Motor neuron (in vitro differentiated cells): ENCODE results near the gene ATRN. TPM values are rescaled to one million over a fixed set of nuclear protein-coding genes. Genes with fewer than 3 reads are reported as not detected.
A peak's percentile ranks its signal among the peaks of the same experiment; 100 is the strongest.

ENCODE experiments used
- ATAC-seq, 8 experiments: fragments of 200-7000 bp; cut with Tn5 transposase; replicated peaks in 6 of 8; 2 replicates each; pipeline ENCODE4 v1.8.0; 2021; ENCODE audit warnings: mild to moderate bottlenecking in 8 of 8, moderate library complexity in 8 of 8
- H3K27ac ChIP-seq, 2 donors: fragments of 250-450 bp; sonication (Bioruptor Pico); 2 replicates each; pipeline ENCODE4 v1.9.0; 2021; ENCODE audit warnings: antibody characterized with exemption in 2 of 2, mild to moderate bottlenecking in 2 of 2, moderate library complexity in 1 of 2
- H3K4me1 ChIP-seq, 2 donors: fragments of 250-450 bp; sonication (Bioruptor Pico); replicated peaks in 1 of 2; 2 replicates each; pipeline ENCODE4 v1.6.1; 2021; ENCODE audit warnings: antibody characterized with exemption in 2 of 2, mild to moderate bottlenecking in 2 of 2, moderate library complexity in 1 of 2
- H3K4me3 ChIP-seq, 5 donors: fragments of 250-450 bp; sonication (Bioruptor Pico); 2 replicates each; pipeline ENCODE4 v1.9.0; 2021; ENCODE audit warnings: antibody characterized with exemption in 5 of 5, mild to moderate bottlenecking in 5 of 5, moderate library complexity in 4 of 5
- WGBS, 10 experiments: fragments of 450-650 bp; shearing (Covaris generic); methylation state at CpG; one replicate each; pipeline ENCODE4 v1.0.0; 2022; 5-methylcytosine and 5-hydroxymethylcytosine counted together
- in situ Hi-C, 9 experiments: fragments of 400-800 bp; cut with MboI; loops; one replicate each; pipeline ENCODE4 v1.15.0; 2021; ENCODE audit warnings: low sequenced_read_pairs in 9 of 9, low pct_unique_long_range_greater_than_20kb in 2 of 9; ENCODE audit not compliant: unreplicated experiment in 9 of 9
- total RNA-seq, 8 experiments: library from RNA; unstranded; fragments of 300-600 nt; gene quantifications; 2 replicates each; pipeline versions ENCODE4 v1.2.3 to v1.2.4, GENCODE V29; 2022

ATRN gene
- total RNA-seq, 8 experiments from 2014 or later = 21.7 to 50.0 (median 25.0) TPM

DNA sequence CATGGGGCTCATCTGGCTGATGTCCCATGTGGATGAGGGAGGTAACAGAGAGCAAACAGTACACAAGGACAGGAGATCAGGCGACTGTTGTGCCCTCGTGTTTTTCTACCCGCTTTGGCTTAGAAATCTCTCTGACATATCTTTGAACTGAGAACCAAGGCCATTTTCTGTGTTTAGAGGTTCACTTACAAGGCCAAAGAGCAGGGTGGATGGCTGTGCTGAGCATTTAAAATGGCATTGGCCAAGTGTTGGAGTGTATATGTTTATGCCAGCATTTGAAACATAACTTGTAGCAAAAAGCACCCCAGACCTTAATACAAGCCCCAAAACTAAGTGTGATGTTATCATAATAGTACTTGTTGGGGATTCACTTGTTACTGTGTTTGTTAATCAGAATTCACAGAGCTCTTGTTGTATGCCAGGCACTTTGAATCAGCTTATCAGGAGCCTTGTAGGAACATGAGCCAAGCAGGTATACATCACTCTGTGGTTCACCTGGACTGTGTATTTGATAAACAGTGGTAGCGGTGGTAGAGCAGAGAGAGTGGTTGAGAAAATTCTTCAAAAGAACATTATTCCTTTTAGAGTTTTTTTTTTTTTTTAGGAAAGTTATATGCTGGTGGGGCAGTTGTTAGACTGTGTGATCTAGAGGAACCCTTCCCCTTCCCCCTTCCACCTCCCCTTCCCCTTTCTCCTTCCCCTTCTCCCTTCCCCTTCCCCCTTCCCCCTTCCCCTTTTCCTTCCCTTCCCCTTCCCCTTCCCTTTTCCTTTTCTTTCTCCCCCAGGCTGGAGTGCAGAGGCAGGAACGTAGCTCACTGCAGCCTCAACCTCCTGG, 71.3 kb downstream of the ATRN start:
- no peak overlapping the region for H3K4me3 ChIP-seq
- ATAC-seq = no peak
- no peaks in the 10 kb centered on the region for H3K4me1 ChIP-seq
- in situ Hi-C loops = no loop called here
- H3K27ac ChIP-seq = no peak overlapping the region
- WGBS, 10 experiments = 78 to 100% (median 88%) methylated on average over 1 to 4 of the region's 5 CpGs; no CpG with 5 or more reads in 2 of the 10 experiments

DNA sequence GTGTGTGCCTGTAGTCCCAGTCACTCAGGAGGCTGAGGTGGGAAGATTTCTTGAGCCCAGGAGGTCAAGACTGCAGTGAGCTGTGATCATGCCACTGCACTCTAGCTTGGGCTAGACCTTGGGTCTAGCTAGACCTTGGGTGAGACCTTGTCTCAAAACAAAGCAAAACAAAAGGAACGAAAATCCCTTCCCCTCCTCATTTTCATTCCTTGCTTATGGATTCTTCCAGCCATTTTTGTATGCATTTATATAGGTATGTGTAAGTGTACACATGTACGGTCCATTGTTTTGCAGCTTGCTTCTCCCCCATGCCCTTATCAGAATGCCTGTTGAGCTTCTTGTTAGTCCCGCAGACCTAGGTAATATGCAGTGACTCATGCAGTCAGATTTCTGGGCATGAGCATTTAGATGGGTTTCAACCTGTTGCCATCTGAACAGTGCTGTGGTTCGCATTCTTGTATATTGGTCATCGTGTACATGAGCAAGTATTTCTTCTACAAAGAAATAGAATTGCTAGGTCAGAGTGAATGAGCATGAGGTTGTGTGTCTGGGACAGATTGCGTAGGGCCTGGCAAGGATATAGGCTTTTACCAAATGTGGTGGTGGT, 73.2 kb downstream of the ATRN start:
- H3K4me1 ChIP-seq = no peaks in the 10 kb centered on the region
- no peak overlapping the region for H3K27ac ChIP-seq
- 79 to 100% (median 100%) methylated on average over 1 to 5 of the region's 6 CpGs; no CpG with 5 or more reads in 1 of the 10 experiments for WGBS, 10 experiments
- ATAC-seq = no peak
- H3K4me3 ChIP-seq = no peak overlapping the region
- in situ Hi-C loops = no loop called here

DNA sequence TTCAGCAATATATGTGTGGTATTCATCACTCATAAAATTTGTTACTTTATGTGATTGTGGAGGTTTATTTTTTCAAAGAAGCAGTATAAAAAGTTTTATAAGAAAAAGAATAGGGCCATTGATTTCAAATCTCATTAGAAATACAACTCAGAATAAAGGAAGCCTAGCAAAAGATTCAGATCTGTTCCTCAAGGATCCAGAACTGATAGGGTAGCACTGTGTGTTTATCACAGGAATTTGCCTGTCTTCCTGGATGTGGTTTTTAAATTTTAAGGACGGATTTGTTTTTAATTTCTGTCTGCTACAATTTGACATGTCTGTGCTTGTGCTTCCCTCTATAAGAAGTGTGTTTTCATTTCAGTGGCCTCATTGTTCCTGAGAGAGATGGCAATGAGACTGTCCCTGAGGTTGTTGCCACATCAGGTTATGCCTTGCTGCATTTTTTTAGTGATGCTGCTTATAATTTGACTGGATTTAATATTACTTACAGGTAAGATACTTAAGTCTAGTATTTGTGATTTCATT, 74.6 kb downstream of the ATRN start:
- in situ Hi-C loops = no loop called here
- ATAC-seq = no peak
- WGBS, 10 experiments = 80 to 100% (median 100%) methylated on average over 1 of the region's 1 CpG; no CpG with 5 or more reads in 3 of the 10 experiments
- H3K27ac ChIP-seq = no peak overlapping the region
- H3K4me1 ChIP-seq = no peaks in the 10 kb centered on the region
- no peak overlapping the region for H3K4me3 ChIP-seq

- H3K4me3 ChIP-seq = no peak overlapping the region
- no peaks in the 10 kb centered on the region for H3K4me1 ChIP-seq
- H3K27ac ChIP-seq = no peak overlapping the region
- 40 to 100% (median 94%) methylated on average over 1 of the region's 1 CpG; no CpG with 5 or more reads in 2 of the 10 experiments for WGBS, 10 experiments
- in situ Hi-C loops = no loop called here
- no peak for ATAC-seq
Observed at GRCh38 chr20:3547906-3548305, 77.1 kb downstream of the ATRN start.

GRCh38 chr20:3550837-3551236, 80.0 kb downstream of the ATRN start:
- H3K27ac ChIP-seq = no peak overlapping the region
- in situ Hi-C loops = no loop called here
- H3K4me1 ChIP-seq = no peaks in the 10 kb centered on the region
- no peak overlapping the region for H3K4me3 ChIP-seq
- ATAC-seq = no peak
- 33 to 100% (median 80%) methylated on average over 1 of the region's 1 CpG; no CpG with 5 or more reads in 3 of the 10 experiments for WGBS, 10 experiments

- no peak for ATAC-seq
- no peaks in the 10 kb centered on the region for H3K4me1 ChIP-seq
- H3K4me3 ChIP-seq = no peak overlapping the region
- in situ Hi-C loops = no loop called here
- H3K27ac ChIP-seq = no peak overlapping the region
Observed at GRCh38 chr20:3551681-3552434, 81.0 kb downstream of the ATRN start.

- no peak for ATAC-seq
- 25 to 100% (median 68%) methylated on average over 1 to 3 of the region's 3 CpGs for WGBS, 10 experiments
- Histone ChIP-seq H3K4me1 (no peaks in the 10 kb centered on the region), H3K4me3 (no peak overlapping the region), H3K27ac (no peak overlapping the region)
- in situ Hi-C loops = no loop called here
Observed at GRCh38 chr20:3553663-3554062, 82.8 kb downstream of the ATRN start.

DNA sequence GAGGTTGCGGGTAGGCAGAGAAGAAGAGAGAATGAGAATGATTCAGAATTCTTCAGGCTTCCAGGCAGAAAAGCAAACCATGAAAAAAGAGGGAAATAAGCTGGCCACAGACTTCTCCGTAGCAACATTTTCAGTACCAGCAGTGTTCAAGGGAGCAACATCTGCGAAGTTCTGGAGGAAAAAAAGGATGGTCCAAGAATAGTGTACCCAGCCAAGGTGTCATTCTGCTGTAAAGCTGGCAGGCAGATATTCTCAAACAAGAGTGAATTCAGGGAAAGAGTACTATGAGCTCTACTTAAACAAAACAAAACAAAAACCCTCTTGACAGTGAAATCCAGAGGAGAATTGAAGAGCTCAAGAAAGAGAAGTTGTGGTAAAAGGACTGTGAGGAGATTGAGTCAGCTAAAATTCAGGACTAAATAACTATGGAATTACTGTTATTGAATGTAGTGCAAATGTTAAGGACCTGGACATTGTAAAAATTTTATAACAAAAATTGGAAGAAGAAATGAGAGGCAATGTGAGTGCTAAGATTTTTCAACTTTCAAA, 86.5 kb downstream of the ATRN start:
- in situ Hi-C loops = no loop called here
- Histone ChIP-seq H3K4me1 (no peaks in the 10 kb centered on the region), H3K27ac (no peak overlapping the region), H3K4me3 (no peak overlapping the region)
- ATAC-seq = no peak
- WGBS, 10 experiments = 72 to 100% (median 96%) methylated on average over 2 to 3 of the region's 3 CpGs; no CpG with 5 or more reads in 1 of the 10 experiments

DNA sequence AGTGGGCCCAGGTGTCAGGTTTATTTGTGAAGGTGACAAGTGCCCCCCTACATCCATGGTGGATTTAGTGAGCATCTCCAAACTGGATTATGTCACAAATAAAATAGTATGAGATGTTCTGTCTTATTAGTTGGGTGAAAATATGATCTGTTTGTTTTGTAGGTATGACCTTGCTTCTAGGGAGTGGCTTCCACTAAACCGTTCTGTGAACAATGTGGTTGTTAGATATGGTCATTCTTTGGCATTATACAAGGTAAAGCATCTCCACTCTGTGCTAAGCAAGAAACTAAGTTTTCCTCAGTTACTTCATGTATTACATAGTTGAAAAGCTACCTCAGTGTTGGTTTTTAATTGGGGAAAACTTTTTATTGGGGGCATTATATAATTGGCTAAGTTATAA, 88.4 kb downstream of the ATRN start:
- in situ Hi-C loops = no loop called here
- WGBS, 10 experiments = 56 to 100% (median 100%) methylated on average over 1 of the region's 1 CpG; no CpG with 5 or more reads in 3 of the 10 experiments
- Histone ChIP-seq H3K27ac (no peak overlapping the region), H3K4me3 (no peak overlapping the region), H3K4me1 (no peaks in the 10 kb centered on the region)
- no peak for ATAC-seq

DNA sequence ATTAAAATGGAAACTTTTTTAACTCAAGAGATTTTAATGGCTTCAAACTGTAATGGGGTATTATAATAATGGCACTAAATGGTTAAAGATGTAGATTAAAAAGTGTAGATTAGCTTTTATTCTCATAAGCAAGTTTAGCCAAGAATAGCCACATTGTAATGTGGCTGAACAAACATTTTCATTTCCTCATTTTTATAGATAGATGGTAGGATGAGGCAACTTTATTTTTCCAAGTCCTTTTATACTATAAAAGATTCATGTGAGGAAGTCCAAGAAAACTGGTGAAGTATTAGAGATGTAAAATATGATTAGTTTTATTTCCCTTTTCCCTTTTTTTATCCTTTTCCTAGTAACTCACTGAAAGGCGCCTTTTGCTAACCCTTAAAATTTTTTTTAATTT, 88.8 kb downstream of the ATRN start:
- WGBS, 10 experiments = 100% methylated on average over 1 of the region's 1 CpG; no CpG with 5 or more reads in 2 of the 10 experiments
- ATAC-seq = no peak
- Histone ChIP-seq H3K4me3 (no peak overlapping the region), H3K4me1 (no peaks in the 10 kb centered on the region), H3K27ac (no peak overlapping the region)
- in situ Hi-C loops = no loop called here

DNA sequence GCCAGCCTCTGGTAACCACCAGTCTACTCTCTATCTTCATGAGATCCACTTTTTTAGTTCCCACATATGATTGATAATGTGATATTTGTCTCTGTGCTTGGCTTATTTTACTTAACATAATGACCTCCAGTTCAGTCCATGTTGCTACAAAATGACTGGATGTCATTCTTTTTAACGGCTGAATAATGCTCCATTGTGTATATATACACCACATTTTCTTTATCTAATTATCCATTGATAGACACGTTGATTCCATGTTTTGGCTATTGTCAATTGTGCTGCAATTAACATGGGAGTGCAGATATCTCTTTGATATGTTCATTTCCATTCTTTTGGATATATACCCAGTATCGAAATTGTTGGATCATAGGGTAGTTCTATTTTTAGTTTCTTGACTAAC, 89.3 kb downstream of the ATRN start:
- in situ Hi-C loops = no loop called here
- WGBS, 10 experiments = 85 to 100% (median 93%) methylated on average over 1 to 3 of the region's 3 CpGs
- no peak overlapping the region for H3K4me3 ChIP-seq
- no peak for ATAC-seq
- no peak overlapping the region for H3K27ac ChIP-seq
- H3K4me1 ChIP-seq = no peaks in the 10 kb centered on the region

- Histone ChIP-seq H3K27ac (no peak overlapping the region), H3K4me3 (no peak overlapping the region), H3K4me1 (no peaks in the 10 kb centered on the region)
- ATAC-seq = peak in 2 of 8 experiments; percentile 56 to 63
- 38 to 100% (median 100%) methylated on average over 1 of the region's 1 CpG; no CpG with 5 or more reads in 4 of the 10 experiments for WGBS, 10 experiments
- in situ Hi-C loops = no loop called here
Observed at GRCh38 chr20:3560578-3560977, 89.8 kb downstream of the ATRN start.

- in situ Hi-C loops = no loop called here
- ATAC-seq = no peak
Observed at GRCh38 chr20:3563133-3563532, 92.3 kb downstream of the ATRN start.

More at GRCh38 chr20:3563133-3563532, 92.3 kb downstream of the ATRN start:
- 47 to 100% (median 93%) methylated on average over 2 to 3 of the region's 3 CpGs; no CpG with 5 or more reads in 2 of the 10 experiments for WGBS, 10 experiments
- Histone ChIP-seq H3K4me1 (no peaks in the 10 kb centered on the region), H3K4me3 (no peak overlapping the region), H3K27ac (no peak overlapping the region)
